ENCODE measurements around the gene SUOX. TPM values are rescaled to one million over a fixed set of nuclear protein-coding genes. Genes with fewer than 3 reads are reported as not detected.
"Not testable (repeated sequence)": the region's sequence is repeated elsewhere in the genome, so short reads cannot be mapped to it uniquely, and the experiment has no call there.

The SUOX gene
- total RNA-seq, 2 experiments from 2014 or later, result 5.8 to 6.8 TPM

- CTCF ChIA-PET, result interaction anchor here (3.2 to 3.6 kb wide), 2 partner anchors 57 to 233 kb away, joined by 17 to 21 read pairs; no protein-coding TSS in a partner anchor
- H3K36me3 Mint-ChIP-seq (ENCODE audit: low read depth), result peaks cover 43% of the 10 kb centered on the region
- H3K4me3 Mint-ChIP-seq, result no peak overlapping the region
- peaks cover 28% of the 10 kb centered on the region for H3K4me1 Mint-ChIP-seq (ENCODE audit: low read depth)
- POLR2A ChIA-PET, result interaction anchor here (1.0 kb wide), 1 partner anchor 27 kb away, joined by 3 read pairs; no protein-coding TSS in a partner anchor
- ATAC-seq (no peak), DNase-seq (no peak)
- no peaks in the 10 kb centered on the region for H3K27me3 Mint-ChIP-seq (ENCODE audit: low read depth)
- H3K9me3 Mint-ChIP-seq (ENCODE audit: insufficient read depth), result no peaks in the 10 kb centered on the region
- peak overlapping the region; percentile 60 for H3K27ac Mint-ChIP-seq
These were observed 25.0 kb upstream of the SUOX start for GRCh38 chr12:55972042-55972441.

- no peak for ATAC-seq
- no peaks in the 10 kb centered on the region for H3K9me3 Mint-ChIP-seq (ENCODE audit: insufficient read depth)
- POLR2A ChIA-PET, result interaction anchor here (1.0 to 2.6 kb wide), 2 partner anchors 28 to 36 kb away, joined by 3 to 7 read pairs; no protein-coding TSS in a partner anchor
- H3K4me3 Mint-ChIP-seq, result no peak overlapping the region
- peak overlapping the region; percentile 60 for H3K27ac Mint-ChIP-seq
- H3K27me3 Mint-ChIP-seq (ENCODE audit: low read depth), result no peaks in the 10 kb centered on the region
- peaks cover 42% of the 10 kb centered on the region for H3K36me3 Mint-ChIP-seq (ENCODE audit: low read depth)
- no peak for DNase-seq
- H3K4me1 Mint-ChIP-seq (ENCODE audit: low read depth), result peaks cover 30% of the 10 kb centered on the region
- CTCF ChIA-PET, result interaction anchor here (3.2 to 3.6 kb wide), 2 partner anchors 57 to 233 kb away, joined by 17 to 21 read pairs; no protein-coding TSS in a partner anchor
These were observed 24.6 kb upstream of the SUOX start for GRCh38 chr12:55972456-55972855.

GRCh38 chr12:55972911-55973598, 24.0 kb upstream of the SUOX start:
- peaks cover 24% of the 10 kb centered on the region for H3K4me1 Mint-ChIP-seq (ENCODE audit: low read depth)

GRCh38 chr12:55973599-55974307, 23.3 kb upstream of the SUOX start, which contains the start of gene RAB5B:
Gene RAB5B (plus strand): TSS chr12:55974078. CDS start chr12:55986961, 12,883 bp downstream.
- no peaks in the 10 kb centered on the region for H3K9me3 Mint-ChIP-seq (ENCODE audit: insufficient read depth)
- DNase-seq (peak; percentile 100), ATAC-seq (peak; percentile 96)
- no peaks in the 10 kb centered on the region for H3K27me3 Mint-ChIP-seq (ENCODE audit: low read depth)
- H3K4me1 Mint-ChIP-seq (ENCODE audit: low read depth), result peaks cover 17% of the 10 kb centered on the region
- H3K27ac Mint-ChIP-seq, result no peak within 1 kb of the TSS
- ChIA-PET POLR2A (interaction anchor here (0.7 to 2.7 kb wide), 27 partner anchors 9 to 1547 kb away, joined by 3 to 21 read pairs (median 4); partner anchors contain the start of genes CD63, DDIT3, DGKA and DNAJC14), CTCF (interaction anchor here (0.8 to 3.9 kb wide), 30 partner anchors 10 to 249 kb away, joined by 3 to 50 read pairs (median 5); partner anchors contain the start of genes DGKA, ERBB3, ESYT1 and ORMDL2)
- peaks cover 37% of the 10 kb centered on the region for H3K36me3 Mint-ChIP-seq (ENCODE audit: low read depth)
- no peak within 1 kb of the TSS for H3K4me3 Mint-ChIP-seq

More at GRCh38 chr12:55972911-55973598, 24.0 kb upstream of the SUOX start:
- ChIA-PET CTCF (interaction anchor here (0.8 to 3.9 kb wide), 24 partner anchors 11 to 248 kb away, joined by 3 to 50 read pairs (median 5); partner anchors contain the start of genes ERBB3, ESYT1, ORMDL2 and PYM1), POLR2A (interaction anchor here (0.7 to 2.7 kb wide), 25 partner anchors 9 to 1548 kb away, joined by 3 to 21 read pairs (median 4); partner anchors contain the start of genes CD63, DDIT3, DGKA and DNAJC14)
- ATAC-seq, result no peak
- no peak for DNase-seq
- Mint-ChIP-seq H3K9me3 (ENCODE audit: insufficient read depth) (no peaks in the 10 kb centered on the region), H3K27me3 (ENCODE audit: low read depth) (no peaks in the 10 kb centered on the region), H3K27ac (no peak overlapping the region), H3K36me3 (ENCODE audit: low read depth) (peaks cover 40% of the 10 kb centered on the region), H3K4me3 (no peak overlapping the region)

- DNase-seq (peak; percentile 50), ATAC-seq (peak; percentile 23)
- Mint-ChIP-seq H3K4me1 (ENCODE audit: low read depth) (peaks cover 15% of the 10 kb centered on the region), H3K27me3 (ENCODE audit: low read depth) (no peaks in the 10 kb centered on the region), H3K9me3 (ENCODE audit: insufficient read depth) (no peaks in the 10 kb centered on the region), H3K27ac (no peak overlapping the region), H3K36me3 (ENCODE audit: low read depth) (peaks cover 38% of the 10 kb centered on the region), H3K4me3 (no peak overlapping the region)
- POLR2A ChIA-PET, result interaction anchor here (0.5 to 2.7 kb wide), 27 partner anchors 8 to 255 kb away, joined by 3 to 21 read pairs (median 4); partner anchors contain the start of genes CD63, DGKA, DNAJC14 and ORMDL2
- CTCF ChIA-PET, result interaction anchor here (0.8 to 3.9 kb wide), 33 partner anchors 9 to 250 kb away, joined by 3 to 50 read pairs (median 5); partner anchors contain the start of genes DGKA, ERBB3, ESYT1 and ORMDL2
These were observed 22.8 kb upstream of the SUOX start for GRCh38 chr12:55974308-55974730.

GRCh38 chr12:55978393-55978792, 18.7 kb upstream of the SUOX start:
- no peak overlapping the region for H3K4me3 Mint-ChIP-seq
- H3K36me3 Mint-ChIP-seq (ENCODE audit: low read depth), result peaks cover 27% of the 10 kb centered on the region
- H3K27me3 Mint-ChIP-seq (ENCODE audit: low read depth), result no peaks in the 10 kb centered on the region
- DNase-seq (no peak), ATAC-seq (no peak)
- CTCF ChIA-PET, result interaction anchor here (0.8 to 1.2 kb wide), 2 partner anchors 18 to 40 kb away, joined by 3 to 4 read pairs; no protein-coding TSS in a partner anchor
- H3K9me3 Mint-ChIP-seq (ENCODE audit: insufficient read depth), result no peaks in the 10 kb centered on the region
- no peak overlapping the region for H3K27ac Mint-ChIP-seq
- H3K4me1 Mint-ChIP-seq (ENCODE audit: low read depth), result peaks cover 13% of the 10 kb centered on the region
- POLR2A ChIA-PET, result no interaction called here

GRCh38 chr12:55979069-55979468, 18.0 kb upstream of the SUOX start:
- peaks cover 31% of the 10 kb centered on the region for H3K36me3 Mint-ChIP-seq (ENCODE audit: low read depth)
- no peak overlapping the region for H3K4me3 Mint-ChIP-seq
- ChIA-PET POLR2A (interaction anchor here (0.6 kb wide), 1 partner anchor 255 kb away, joined by 3 read pairs; no protein-coding TSS in a partner anchor), CTCF (interaction anchor here (0.8 to 1.4 kb wide), 3 partner anchors 40 to 241 kb away, joined by 3 to 4 read pairs (median 4); no protein-coding TSS in a partner anchor)
- ATAC-seq (no peak), DNase-seq (no peak)
- H3K9me3 Mint-ChIP-seq (ENCODE audit: insufficient read depth), result no peaks in the 10 kb centered on the region
- no peak overlapping the region for H3K27ac Mint-ChIP-seq
- no peaks in the 10 kb centered on the region for H3K27me3 Mint-ChIP-seq (ENCODE audit: low read depth)
- peaks cover 13% of the 10 kb centered on the region for H3K4me1 Mint-ChIP-seq (ENCODE audit: low read depth)

GRCh38 chr12:55981882-55982281, 15.2 kb upstream of the SUOX start:
- not testable (repeated sequence) for H3K4me3 Mint-ChIP-seq; ATAC-seq; H3K4me1 Mint-ChIP-seq (ENCODE audit: low read depth); H3K27me3 Mint-ChIP-seq (ENCODE audit: low read depth); H3K9me3 Mint-ChIP-seq (ENCODE audit: insufficient read depth); H3K27ac Mint-ChIP-seq; DNase-seq
- POLR2A ChIA-PET, result interaction anchor here (1.4 to 1.8 kb wide), 2 partner anchors 8 to 29 kb away, joined by 3 to 12 read pairs; partner anchors contain the start of gene RAB5B
- H3K36me3 Mint-ChIP-seq (ENCODE audit: low read depth), result peaks cover 27% of the 10 kb centered on the region
- CTCF ChIA-PET, result interaction anchor here (0.9 to 3.3 kb wide), 7 partner anchors 9 to 243 kb away, joined by 3 to 23 read pairs (median 4); no protein-coding TSS in a partner anchor

- Mint-ChIP-seq H3K36me3 (ENCODE audit: low read depth) (peaks cover 30% of the 10 kb centered on the region), H3K27me3 (ENCODE audit: low read depth) (no peaks in the 10 kb centered on the region), H3K4me3 (no peak overlapping the region), H3K27ac (no peak overlapping the region), H3K4me1 (ENCODE audit: low read depth) (peaks cover 6% of the 10 kb centered on the region), H3K9me3 (ENCODE audit: insufficient read depth) (no peaks in the 10 kb centered on the region)
- peak; percentile 47 for ATAC-seq
- no peak for DNase-seq
- ChIA-PET CTCF (interaction anchor here (0.9 to 3.3 kb wide), 11 partner anchors 8 to 244 kb away, joined by 3 to 23 read pairs (median 4); partner anchors contain the start of gene RAB5B), POLR2A (interaction anchor here (1.1 to 1.8 kb wide), 3 partner anchors 8 to 30 kb away, joined by 3 to 12 read pairs (median 3); partner anchors contain the start of gene RAB5B)
These were observed 14.6 kb upstream of the SUOX start for GRCh38 chr12:55982319-55982936.

GRCh38 chr12:55983232-55983842, 13.7 kb upstream of the SUOX start:
- CTCF ChIA-PET, result interaction anchor here (0.9 to 3.3 kb wide), 7 partner anchors 9 to 245 kb away, joined by 3 to 23 read pairs (median 5); partner anchors contain the start of gene RAB5B
- Mint-ChIP-seq H3K4me1 (ENCODE audit: low read depth) (peaks cover 6% of the 10 kb centered on the region), H3K9me3 (ENCODE audit: insufficient read depth) (no peaks in the 10 kb centered on the region), H3K36me3 (ENCODE audit: low read depth) (peaks cover 29% of the 10 kb centered on the region), H3K4me3 (no peak overlapping the region), H3K27ac (no peak overlapping the region), H3K27me3 (ENCODE audit: low read depth) (no peaks in the 10 kb centered on the region)
- POLR2A ChIA-PET, result interaction anchor here (0.5 to 1.8 kb wide), 3 partner anchors 9 to 10 kb away, joined by 3 to 12 read pairs (median 4); partner anchors contain the start of gene RAB5B
- ATAC-seq (no peak), DNase-seq (no peak)

Data from activated CD8-positive, alpha-beta T cell treated with anti-CD3 and anti-CD28 coated beads, Interleukin-2, amount 10 ng/mL, durations not matched to agents 7 days and 5 days (primary cell).